HG03432 (cell line): ENCODE data around the gene SKA3.
"Not testable (repeated sequence)": the region's sequence is repeated elsewhere in the genome, so short reads cannot be mapped to it uniquely, and the experiment has no call there.

ENCODE experiments used
- ATAC-seq: cut with Tn5 transposase; IDR thresholded peaks from one replicate; pipeline ENCODE4 v1.9.1; 2021; ENCODE audit warnings: mild to moderate bottlenecking, moderate library complexity; ENCODE audit not compliant: unreplicated experiment

Gene SKA3

GRCh38 chr13:21176215-21176981 lies at the start of gene SKA3, which contains the start of gene MRPL57:
Gene SKA3 (minus strand): TSS chr13:21176552. CDS start chr13:21176477, 75 bp downstream.
Gene MRPL57 (plus strand): TSS chr13:21176658. CDS start chr13:21176917, 259 bp downstream.
- peak; percentile 93 for ATAC-seq

GRCh38 chr13:21225082-21225481 lies 48.7 kb upstream of the SKA3 start:
- no peak for ATAC-seq

- ATAC-seq = no peak
Measured at GRCh38 chr13:21221268-21221667, 44.9 kb upstream of the SKA3 start.

- ATAC-seq = not testable (repeated sequence)
Measured at GRCh38 chr13:21219716-21220115, 43.4 kb upstream of the SKA3 start.

- ATAC-seq = no peak
Measured at GRCh38 chr13:21219036-21219381, 42.7 kb upstream of the SKA3 start.

- peak; percentile 98 for ATAC-seq
Measured at GRCh38 chr13:21218351-21219035, 42.1 kb upstream of the SKA3 start.

GRCh38 chr13:21216332-21216731 lies 40.0 kb upstream of the SKA3 start:
- no peak for ATAC-seq

GRCh38 chr13:21215419-21215818 lies 39.1 kb upstream of the SKA3 start:
- ATAC-seq = not testable (repeated sequence)

- no peak for ATAC-seq
Measured at GRCh38 chr13:21212138-21212775, 35.9 kb upstream of the SKA3 start.

GRCh38 chr13:21208652-21209154 lies 32.4 kb upstream of the SKA3 start:
- no peak for ATAC-seq

GRCh38 chr13:21202767-21203531 lies 26.6 kb upstream of the SKA3 start:
- ATAC-seq = no peak

- ATAC-seq = not testable (repeated sequence)
Measured at GRCh38 chr13:21201456-21202190, 25.3 kb upstream of the SKA3 start.

GRCh38 chr13:21198391-21198790 lies 22.0 kb upstream of the SKA3 start:
- not testable (repeated sequence) for ATAC-seq

GRCh38 chr13:21197606-21198225 lies 21.4 kb upstream of the SKA3 start:
- not testable (repeated sequence) for ATAC-seq

GRCh38 chr13:21194756-21195155 lies 18.4 kb upstream of the SKA3 start:
- ATAC-seq = not testable (repeated sequence)

GRCh38 chr13:21186410-21186809 lies 10.1 kb upstream of the SKA3 start:
- not testable (repeated sequence) for ATAC-seq

GRCh38 chr13:21181671-21182070 lies 5.3 kb upstream of the SKA3 start:
- no peak for ATAC-seq

- ATAC-seq = peak; percentile 28
Measured at GRCh38 chr13:21176982-21177284, 581 bp upstream of the SKA3 start.

- no peak for ATAC-seq
Measured at GRCh38 chr13:21175656-21176214, 617 bp downstream of the SKA3 start.
